OCI-M1 (cell line): Measurements from ENCODE around the gene TMEM238L.

Experiments
- DNase-seq: peaks from one replicate; lab custom pipeline; 2025; lab: John Stamatoyannopoulos, UW

TMEM238L gene

DNA sequence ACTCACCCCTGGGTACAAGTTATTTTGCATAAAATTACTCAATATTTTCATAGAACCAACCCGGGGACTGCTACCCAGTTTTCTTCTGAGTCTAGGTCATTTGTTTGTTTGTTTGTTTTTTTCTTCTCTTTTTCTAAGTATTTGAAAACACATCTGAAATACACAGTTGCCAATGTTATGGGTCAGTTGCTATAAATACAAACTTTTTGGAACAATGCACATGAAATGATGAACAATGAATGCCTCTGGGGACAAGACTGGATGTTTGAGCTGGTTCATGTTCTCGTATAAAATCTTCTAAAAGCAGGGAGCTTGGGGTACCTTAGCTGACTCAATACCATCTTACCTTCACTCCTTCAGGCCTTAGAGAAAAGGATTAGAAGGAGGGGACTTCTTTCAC is 30.5 kb downstream of the TMEM238L start:
- no peak for DNase-seq

DNA sequence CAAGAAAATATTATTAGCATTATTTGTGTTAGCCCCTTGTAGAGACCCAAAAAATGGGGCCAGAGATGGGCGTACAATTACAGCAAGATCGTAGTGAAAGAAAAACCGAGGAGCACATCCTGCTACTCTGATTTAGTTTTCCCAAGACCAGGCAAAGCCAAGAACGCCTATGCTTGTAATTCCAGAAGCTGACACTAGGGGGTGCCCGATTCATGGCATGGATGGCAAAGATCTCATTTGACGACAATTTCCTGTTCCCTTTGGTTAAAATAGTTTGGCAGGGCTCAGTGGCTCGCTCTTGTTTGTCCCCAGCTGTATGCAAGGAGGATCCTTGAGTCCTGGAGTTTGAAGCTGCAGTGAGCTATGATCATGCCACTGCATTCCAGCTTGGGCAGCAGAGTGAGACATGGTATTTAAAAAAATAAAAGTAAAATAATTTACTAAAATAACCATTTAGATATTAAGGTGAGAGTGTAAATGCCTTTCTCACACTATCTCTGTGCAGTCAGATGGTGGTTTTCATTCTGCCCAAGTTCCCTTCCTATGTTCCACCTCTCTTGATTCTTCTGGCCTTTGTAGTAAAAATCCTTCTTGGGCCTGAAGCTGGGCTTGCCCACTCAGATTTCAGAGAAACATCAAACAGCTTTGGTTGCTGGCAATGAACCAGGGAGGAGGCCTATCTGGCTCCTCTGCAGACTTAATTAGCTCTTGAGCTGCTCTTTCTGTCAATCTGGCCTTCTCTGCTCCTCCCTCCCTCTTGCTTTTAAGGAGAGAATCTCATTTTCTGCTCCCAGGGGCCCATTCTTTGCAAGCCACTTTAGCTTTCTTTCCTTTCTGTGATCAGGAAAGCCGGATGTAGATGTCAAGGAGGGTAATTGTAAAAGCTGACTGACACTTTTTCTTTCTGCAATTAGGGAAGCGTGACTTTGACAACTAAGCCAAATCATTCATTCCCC is 31.2 kb downstream of the TMEM238L start:
- peak; percentile 60 for DNase-seq

DNA sequence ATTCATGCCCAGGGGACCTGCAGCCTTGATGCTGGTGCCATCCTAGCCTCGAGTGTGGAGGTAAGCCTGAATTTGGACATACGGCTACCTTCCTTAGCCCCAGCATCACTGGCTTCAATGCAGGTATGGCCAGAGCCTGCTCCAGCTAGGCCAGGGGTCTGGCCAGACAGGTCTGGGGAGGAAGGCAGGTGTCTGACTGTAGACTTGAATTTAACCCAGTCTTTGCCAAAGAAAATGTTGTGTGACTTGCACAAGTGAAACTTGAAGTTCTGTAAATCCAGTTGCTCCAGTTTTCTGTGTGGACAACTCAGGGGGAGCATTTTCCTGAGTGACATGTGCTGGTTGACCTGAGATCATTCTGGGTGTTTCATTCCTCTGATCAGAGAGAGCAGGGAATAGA is 32.8 kb downstream of the TMEM238L start:
- DNase-seq: no peak

DNA sequence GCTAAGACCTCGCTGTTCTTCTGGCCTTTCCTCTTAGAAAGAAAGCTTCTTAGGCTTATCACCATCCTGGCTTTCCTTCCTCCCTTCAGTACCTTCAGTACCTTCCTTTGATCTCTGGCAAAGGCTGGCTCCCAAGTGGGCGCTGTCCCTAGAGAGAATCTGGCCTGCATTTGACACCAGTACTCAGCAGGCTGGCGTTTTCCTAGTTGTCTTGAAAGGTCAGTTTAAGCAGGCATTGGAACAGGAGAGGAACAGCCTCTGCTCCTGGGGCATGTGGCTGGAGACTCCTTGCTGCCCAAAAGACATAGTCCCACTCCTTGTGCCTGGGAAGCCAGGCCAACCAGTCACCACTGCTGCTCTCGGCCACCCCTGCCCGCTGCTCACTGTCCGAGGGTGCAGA is 34.1 kb downstream of the TMEM238L start:
- DNase-seq: no peak

DNA sequence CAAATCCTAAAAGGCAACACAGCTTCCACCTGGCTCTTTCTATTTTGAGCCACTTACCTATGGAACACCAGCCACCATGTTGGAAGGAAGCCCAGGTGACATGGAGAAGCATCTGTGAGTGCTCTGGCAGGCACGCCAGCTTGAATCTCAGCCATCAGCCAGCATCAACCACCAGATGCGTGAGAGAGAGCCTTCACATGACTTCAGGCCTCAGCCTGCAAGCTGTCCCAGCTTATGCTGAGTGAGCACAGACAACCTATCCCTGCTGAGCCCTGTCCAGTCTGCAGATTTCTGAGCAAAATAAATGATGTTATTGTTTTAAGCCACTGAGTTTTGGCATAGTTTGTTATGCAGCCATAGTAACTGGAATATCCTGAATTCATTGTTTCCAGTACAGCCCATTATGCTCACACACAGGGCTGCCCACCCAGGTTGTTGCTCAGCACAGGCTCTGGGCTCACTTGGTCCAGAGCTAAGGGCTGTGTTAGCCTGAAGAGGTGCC is 35.1 kb downstream of the TMEM238L start:
- DNase-seq: no peak

DNA sequence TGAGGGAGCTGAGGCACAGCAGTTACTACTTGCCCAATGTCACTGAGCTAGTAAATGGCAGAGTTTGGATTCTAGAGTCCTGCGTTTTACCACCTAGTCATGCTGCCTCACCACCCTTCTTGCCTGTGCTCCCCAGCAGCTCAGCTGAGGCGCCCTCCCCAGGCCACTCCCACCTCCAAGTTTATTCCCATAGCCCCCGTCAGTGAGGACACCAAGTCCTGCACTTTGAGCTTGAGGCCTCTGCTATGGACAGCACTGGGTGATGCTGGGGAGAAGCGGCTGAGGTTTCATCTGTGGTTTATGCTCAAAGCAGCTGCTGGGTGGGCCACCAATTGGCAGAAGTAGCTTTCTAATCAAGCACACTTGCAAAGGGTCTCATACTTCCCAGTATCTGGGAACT is 36.7 kb downstream of the TMEM238L start:
- DNase-seq: no peak

DNA sequence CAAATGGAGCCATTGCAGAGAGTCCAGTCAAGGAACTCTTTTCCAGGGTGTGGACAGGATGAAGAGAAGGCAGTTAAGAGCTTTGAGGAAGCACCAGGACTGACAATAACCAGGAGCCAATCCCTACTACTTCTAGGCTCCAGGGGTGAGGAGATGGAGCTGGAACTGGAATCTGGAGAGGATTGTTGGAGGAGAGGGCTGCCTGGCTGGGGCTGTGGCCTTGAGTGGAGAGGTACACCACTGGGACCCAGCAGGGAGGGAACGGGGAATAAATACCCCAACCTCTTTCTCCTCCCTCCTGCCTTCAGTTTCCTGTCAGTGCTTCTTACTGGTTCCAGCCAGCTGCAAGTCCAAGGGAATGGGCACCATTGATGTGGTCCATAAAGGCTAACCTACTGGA is 41.9 kb downstream of the TMEM238L start:
- no peak for DNase-seq

DNA sequence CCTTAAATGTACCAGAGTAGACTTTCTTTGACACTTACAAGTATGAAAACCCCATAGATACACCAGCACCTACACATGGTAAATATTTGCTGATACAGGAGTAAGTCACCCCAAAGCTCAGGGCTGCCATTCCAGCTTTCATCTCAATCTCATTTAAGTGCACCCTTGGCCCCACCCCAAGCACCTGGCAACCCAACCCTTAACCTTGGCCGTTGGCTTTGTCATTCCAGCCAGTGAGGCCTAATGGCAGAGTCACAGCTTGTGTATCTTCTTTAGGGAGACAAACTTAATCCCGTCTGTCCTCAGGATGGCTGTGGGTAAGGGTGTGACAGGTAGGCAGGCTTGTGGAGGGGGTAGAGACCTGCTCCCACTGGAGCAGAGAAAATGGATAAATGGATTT is 42.6 kb downstream of the TMEM238L start:
- no peak for DNase-seq

DNA sequence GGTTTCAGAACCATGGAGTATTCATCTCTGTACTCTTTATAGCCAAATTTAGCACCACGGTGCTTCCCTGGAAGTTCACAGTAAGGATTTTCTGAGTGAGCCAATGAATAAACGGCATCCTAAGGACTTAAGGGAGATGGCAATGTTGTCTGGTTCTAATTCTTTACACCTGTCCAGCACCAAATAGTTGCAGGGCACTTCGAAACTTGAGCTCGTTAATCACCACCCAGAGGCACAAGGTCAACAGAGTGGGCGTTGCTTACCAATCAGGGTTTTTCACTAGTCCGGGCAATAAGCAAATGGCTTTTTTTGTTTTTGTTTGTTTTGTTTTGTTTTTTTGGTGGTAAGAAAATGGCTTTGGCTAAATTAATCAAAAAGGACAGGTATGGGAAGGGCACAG is 45.8 kb downstream of the TMEM238L start:
- DNase-seq: no peak

DNA sequence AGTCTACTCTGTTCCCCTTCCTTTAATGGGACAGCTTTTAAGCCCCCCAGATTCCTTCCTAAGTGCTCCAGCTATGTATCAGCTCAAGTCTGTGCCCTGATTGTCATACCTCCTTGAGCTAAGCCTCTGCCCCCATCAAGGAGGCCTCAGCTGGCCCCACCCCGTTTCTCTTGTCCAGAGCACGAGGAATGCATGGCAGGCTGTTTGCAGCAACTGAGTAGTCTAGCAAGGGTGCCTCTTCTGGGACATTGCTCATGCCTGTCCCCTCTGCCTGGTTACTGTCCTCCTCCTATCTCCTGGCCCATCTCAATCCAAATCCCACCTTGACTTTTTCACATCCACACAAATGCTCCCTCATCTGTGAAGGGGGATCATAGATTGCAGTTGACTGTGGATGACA is 46.3 kb downstream of the TMEM238L start:
- DNase-seq: no peak

DNA sequence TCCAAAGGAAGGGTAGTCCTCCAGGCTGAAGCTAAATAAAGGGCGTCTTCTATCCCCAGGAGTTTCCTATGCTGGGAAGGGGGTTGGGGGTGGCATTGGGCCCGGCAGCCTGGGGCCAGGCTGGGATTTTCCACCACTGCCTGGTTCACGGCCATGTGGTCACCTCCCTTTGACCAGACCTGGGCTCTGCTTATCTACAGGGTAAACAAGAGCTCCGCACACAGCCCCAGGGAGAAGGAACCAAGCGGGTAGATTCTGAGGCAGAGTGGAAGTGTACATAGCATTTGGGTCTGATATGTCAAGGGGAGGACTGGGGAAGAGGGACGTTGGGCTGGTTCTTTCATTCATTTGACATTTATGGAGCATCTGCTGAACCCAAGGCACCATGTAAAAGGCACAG is 46.8 kb downstream of the TMEM238L start:
- DNase-seq: no peak

DNA sequence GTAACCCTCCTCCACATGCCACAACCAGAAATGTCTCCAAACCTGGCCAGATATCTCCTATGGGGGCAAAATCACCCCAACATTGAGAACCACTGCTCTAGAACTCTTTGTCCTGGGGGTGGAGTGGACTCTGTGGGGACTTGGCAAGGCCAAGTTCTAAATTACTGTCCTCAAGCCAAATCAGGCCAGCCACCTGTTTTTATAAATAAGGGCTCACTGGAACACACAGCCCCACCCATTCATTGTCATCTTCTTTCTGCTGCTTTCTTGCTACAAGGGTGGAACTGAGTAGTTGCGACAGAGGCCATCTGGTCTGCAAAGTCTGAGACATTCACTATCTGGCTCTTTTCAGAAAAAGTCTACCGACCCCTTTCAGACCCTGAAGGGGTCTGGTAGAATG is 47.3 kb downstream of the TMEM238L start:
- DNase-seq: no peak

DNA sequence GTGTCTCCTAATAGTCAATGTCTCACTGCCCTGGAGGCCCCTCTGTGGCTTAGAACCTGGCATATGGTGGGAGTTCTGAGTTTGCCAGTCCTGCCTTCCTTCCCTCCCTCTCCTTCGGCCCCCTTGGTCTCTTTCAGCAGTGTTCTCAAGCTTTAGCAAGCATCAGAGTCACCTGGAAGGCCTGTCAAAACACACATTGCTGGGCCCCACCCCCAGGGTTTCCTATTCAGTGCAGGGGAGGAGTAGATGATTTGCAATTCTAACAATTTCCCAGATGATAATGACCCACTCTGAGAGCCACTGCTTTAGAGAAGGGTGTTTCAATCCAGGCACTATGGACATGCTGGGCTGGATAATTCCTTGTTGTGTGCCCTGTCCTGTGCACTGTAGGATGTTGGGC is 47.7 kb downstream of the TMEM238L start:
- DNase-seq: no peak

DNA sequence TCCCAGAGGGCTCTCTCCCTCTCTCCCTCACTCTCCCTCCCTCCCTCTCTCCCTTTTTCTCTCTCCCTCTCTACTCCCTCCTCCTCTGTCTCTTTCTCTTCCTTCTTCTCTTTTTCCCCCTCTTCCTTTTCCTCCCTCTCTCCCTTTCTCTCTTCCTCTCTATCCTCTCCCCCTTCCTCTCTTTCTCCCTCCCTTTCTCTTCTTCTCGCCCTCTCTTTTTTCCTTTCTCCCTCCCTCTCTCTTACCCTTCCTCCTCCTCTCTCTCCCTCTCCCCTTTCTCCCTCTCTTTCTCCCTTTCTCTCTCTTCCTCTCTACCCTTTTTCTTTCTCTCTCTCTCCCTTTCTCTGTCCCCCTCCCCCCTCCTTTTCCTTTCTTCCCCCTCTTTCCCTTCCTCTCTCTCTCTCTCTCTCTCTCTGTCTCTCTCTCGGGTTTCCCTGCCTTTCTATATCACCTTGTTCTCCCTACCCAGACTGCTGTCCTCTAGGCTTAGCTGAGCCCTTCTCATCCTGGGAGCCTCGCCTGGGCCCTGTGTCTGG is 48.2 kb downstream of the TMEM238L start:
- no peak for DNase-seq

DNA sequence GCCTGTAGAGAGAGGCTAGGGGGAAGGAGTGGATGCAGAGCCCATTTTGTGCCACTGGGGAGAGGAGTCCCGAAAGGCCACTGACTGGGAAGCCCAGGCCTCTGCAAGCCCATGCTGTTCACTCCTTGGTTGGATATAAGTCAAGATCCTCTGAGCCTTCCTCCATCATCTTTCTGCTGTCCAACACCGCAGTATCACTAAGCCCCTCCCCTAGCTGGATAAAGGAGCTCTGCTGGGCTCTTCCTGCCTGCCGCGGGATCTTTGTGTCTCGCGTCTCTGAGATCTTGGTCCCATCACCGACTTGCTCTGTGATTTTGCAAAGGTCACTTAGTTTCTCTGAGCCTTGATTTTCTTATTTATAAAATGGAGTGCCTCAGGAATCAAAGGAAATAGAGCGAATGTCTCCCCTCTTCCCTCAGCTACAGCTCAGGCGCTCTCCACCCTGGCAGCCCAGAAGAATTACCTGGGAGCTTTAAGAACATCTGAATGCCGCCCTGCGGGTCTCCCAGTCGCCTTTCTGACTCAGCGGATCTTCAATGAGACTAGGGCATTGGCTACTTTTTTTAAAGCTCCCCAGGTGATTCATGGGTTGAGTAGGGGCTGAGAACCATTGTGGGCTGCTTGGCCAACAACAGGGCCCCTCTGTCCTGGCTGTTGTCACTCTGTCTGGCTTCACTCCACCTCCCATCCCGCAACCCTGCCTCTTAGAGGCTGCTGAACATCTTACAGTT is 48.9 kb downstream of the TMEM238L start:
- no peak for DNase-seq

DNA sequence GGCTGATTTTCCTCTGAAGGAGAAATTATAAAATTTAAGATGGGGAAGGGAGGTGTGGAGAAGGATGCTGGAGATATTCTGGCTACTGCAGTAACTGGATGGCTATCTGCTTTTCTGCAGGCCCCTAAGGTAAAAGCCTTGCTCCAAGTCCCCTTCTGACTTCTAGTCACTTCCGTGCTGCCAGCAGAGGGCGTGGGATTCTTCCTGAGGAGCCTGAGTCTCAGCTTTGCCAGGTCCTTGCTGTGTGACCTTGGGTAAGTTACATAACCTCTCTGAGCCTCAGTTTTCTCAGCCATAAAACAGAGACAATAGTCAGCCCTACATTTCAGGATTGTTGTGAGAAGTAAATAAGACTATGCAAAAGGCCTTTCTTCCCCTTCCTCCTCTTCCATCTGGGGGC is 49.8 kb downstream of the TMEM238L start:
- DNase-seq: peak; percentile 12

DNA sequence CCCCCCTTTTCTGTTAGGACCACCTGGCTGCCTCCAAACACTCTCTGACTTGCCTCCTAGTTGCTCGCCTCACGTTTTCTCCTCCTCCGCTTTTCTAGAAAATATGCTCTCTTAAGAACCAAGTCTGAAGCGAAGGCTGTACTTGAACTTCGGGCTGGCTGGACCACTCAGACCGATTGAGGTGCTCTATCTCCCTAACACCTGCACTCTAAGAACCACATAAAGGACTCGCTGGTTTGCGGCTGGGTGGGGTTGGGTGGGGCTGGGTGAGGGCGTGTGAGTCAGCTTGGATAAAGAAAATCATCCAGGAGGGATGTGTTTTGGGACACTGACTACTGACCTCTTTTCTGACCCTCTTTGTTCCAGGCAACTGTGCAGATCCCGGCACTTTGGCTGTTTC is 51.2 kb downstream of the TMEM238L start:
- no peak for DNase-seq

DNA sequence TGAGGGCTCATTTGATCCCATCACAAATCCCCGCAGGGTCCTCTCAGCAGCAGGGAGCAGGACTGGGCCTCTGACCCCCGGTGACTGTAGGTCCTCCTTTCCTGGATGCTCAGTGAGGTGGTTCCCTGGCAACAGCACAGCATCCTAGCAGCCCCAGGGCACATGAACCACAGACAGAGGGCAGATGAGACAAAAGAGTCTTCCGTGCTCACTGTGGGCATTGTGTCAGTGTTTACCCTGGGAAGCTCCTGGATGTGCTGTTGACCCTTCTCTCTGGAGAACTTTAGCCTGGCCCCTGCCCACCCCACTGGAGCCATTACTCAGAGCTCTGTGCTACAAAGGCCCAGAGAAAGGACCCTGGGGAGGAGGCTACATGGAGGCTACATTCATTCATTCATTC is 52.3 kb downstream of the TMEM238L start:
- no peak for DNase-seq

DNA sequence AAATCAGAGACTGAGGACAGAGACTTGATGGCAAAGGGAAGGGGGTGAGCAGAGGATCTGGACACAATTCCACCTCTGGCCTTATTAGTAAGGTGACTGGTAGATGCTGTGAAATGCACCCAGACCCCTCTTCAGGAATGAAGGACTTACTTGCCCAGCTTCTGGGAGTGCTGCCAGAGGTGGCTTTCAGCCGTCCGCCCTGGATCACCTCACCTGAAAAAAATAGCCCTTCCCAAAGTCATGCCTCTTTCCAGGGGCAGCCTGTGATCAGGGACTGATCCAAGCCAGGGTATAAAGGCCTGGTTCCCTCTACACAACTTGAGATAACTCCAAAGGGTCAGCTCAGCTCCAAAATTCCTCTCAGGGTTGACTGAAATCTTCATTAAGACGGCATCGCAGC is 53.7 kb downstream of the TMEM238L start:
- no peak for DNase-seq

DNA sequence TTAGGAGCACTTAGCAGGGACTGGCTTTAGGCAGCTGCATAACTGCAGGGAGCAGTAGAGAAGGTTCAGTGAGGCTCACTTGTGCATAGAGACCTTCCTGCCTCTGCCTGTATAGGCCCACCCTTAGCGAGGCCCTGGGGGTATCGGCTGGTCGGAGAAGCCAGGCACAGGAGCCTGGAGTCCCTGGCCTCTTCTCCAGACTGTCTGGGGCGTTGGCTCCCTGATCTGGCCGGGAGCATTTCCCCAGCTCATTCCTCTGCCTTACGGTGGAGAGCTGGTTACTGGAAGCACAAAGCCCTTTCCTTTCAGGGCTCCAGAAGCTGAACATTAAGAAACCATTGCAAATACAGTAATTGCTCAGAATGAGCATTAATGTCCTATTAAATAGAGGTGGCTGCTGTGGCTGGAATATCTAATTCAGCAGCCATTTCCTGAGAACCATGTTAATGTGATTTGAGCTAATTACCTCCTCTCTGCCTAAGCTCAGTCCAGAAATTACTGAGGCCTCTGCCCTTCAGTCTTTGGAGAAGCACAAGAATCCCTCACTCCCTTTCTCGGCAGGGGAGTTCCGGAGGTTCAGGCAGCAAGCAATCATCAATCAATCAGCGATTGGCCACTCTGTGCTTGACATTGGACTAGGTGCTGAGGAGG is 55.2 kb downstream of the TMEM238L start:
- no peak for DNase-seq

DNA sequence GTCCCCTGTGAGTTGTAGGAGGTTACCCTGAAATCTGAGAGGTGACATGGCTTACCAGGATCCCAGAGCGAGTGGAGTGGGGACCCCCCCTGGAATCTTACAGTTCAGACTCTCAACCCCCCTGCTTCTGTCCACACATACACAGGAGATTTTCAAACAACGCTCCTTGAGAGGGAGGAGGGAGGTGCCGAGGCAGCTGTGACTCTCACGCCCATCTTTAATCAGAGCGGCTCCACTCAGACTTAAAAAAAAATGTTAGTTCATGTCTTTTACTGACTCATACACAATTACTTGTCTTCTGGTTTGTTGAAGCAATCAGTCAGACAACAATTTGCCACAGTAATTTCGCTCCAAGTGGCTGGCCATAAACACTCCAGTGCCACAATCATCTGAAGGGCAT is 58.7 kb downstream of the TMEM238L start:
- no peak for DNase-seq
